GM23248 (cell line): ENCODE measurements around the gene FSTL3. TPM values are rescaled to one million over a fixed set of nuclear protein-coding genes. Genes with fewer than 3 reads are reported as not detected.

ENCODE experiments used
- DNase-seq: peaks from one replicate; pipeline ENCODE4 v3.0.0-alpha.2; 2015
- H2AFZ ChIP-seq: fragments of 200-600 bp; sonication (generic); 2 replicates; pipeline ENCODE4 v1.6.1; 2016; ENCODE audit warnings: antibody characterized with exemption
- H3F3A ChIP-seq: fragments of 200-600 bp; sonication (generic); 2 replicates; pipeline ENCODE4 v1.6.1; 2016; ENCODE audit warnings: mild to moderate bottlenecking, antibody characterized with exemption, mixed run types; ENCODE audit not compliant: insufficient read depth
- H3K27ac ChIP-seq: fragments of 200-600 bp; sonication (generic); 2 replicates; pipeline ENCODE4 v1.5.1; 2016; ENCODE audit warnings: mild to moderate bottlenecking
- H3K27me3 ChIP-seq: fragments of 200-600 bp; sonication (generic); replicated peaks from 2 replicates; pipeline ENCODE4 v1.6.1; 2016; ENCODE audit warnings: mild to moderate bottlenecking; ENCODE audit not compliant: insufficient read depth
- H3K36me3 ChIP-seq: fragments of 200-600 bp; sonication (generic); 2 replicates; pipeline ENCODE4 v1.6.1; 2016; ENCODE audit warnings: low read depth, mild to moderate bottlenecking
- H3K4me1 ChIP-seq: fragments of 200-600 bp; sonication (generic); 2 replicates; pipeline ENCODE4 v1.6.1; 2016; ENCODE audit warnings: mild to moderate bottlenecking; ENCODE audit not compliant: insufficient read depth
- H3K4me2 ChIP-seq: fragments of 200-600 bp; sonication (generic); one replicate; pipeline ENCODE4 v1.6.1; 2016; ENCODE audit warnings: mild to moderate bottlenecking; ENCODE audit not compliant: unreplicated experiment
- H3K4me3 ChIP-seq: fragments of 200-600 bp; sonication (generic); 2 replicates; pipeline ENCODE4 v1.5.1; 2016; ENCODE audit warnings: mild to moderate bottlenecking
- H3K79me2 ChIP-seq: fragments of 200-600 bp; sonication (generic); 2 replicates; pipeline ENCODE4 v1.6.1; 2016; ENCODE audit warnings: mild to moderate bottlenecking; ENCODE audit not compliant: insufficient read depth
- H3K9ac ChIP-seq: fragments of 200-600 bp; sonication (generic); 2 replicates; pipeline ENCODE4 v1.6.1; 2016; ENCODE audit warnings: mild to moderate bottlenecking
- H3K9me2 ChIP-seq: fragments of 200-600 bp; sonication (generic); 2 replicates; pipeline ENCODE4 v1.6.1; 2016; ENCODE audit warnings: mixed run types, mild to moderate bottlenecking, moderate library complexity; ENCODE audit not compliant: insufficient read depth
- H3K9me3 ChIP-seq: fragments of 200-600 bp; sonication (generic); one replicate; pipeline ENCODE4 v1.6.1; 2017; ENCODE audit warnings: low read depth
- H4K20me1 ChIP-seq: fragments of 200-600 bp; sonication (generic); 2 replicates; pipeline ENCODE4 v1.6.0; 2016; ENCODE audit not compliant: insufficient read depth
- EZH2 ChIP-seq: fragments of 200-600 bp; sonication (generic); IDR thresholded peaks from 2 replicates; pipeline ENCODE4 v1.6.1; 2018; ENCODE audit warnings: antibody characterized with exemption, mild to moderate bottlenecking; ENCODE audit not compliant: insufficient read depth, poor library complexity, severe bottlenecking
- EZH2phosphoT487 ChIP-seq: fragments of 200-600 bp; sonication (generic); IDR thresholded peaks from 2 replicates; pipeline ENCODE4 v1.6.1; 2018; ENCODE audit warnings: antibody characterized with exemption, moderate library complexity, mild to moderate bottlenecking, low read depth; ENCODE audit not compliant: insufficient read depth
- WGBS, 2 experiments: methylation state at CpG; one replicate each; pipeline ENCODE4 v1.1.6; 2015 to 2017; ENCODE audit warnings: low lambda C conversion rate in 2 of 2, low coverage in 1 of 2; ENCODE audit errors: missing lambda C conversion rate in 2 of 2; 5-methylcytosine and 5-hydroxymethylcytosine counted together
- in situ Hi-C: fragments of 300-500 bp; cut with MboI; formaldehyde crosslinking; loops from 2 replicates; pipeline ENCODE4 v1.15.0; 2020
- polyA plus RNA-seq: library from polyadenylated mRNA; unstranded; fragments of >200 nt; fragmentation: Nextera tagmentation; extraction: Ambion mirVana; gene quantifications from 2 replicates; pipeline ENCODE4 v1.2.1, GENCODE V29; 2016
- total RNA-seq: library from RNA; depleted of rRNA; stranded (reverse); fragments of >200 nt; shearing (Covaris generic); gene quantifications from 2 replicates; pipeline ENCODE4 v1.2.3, GENCODE V29; 2014

The FSTL3 gene
- total and polyA plus RNA-seq, 2 experiments from 2014 or later: 41.4 to 100 TPM

DNA sequence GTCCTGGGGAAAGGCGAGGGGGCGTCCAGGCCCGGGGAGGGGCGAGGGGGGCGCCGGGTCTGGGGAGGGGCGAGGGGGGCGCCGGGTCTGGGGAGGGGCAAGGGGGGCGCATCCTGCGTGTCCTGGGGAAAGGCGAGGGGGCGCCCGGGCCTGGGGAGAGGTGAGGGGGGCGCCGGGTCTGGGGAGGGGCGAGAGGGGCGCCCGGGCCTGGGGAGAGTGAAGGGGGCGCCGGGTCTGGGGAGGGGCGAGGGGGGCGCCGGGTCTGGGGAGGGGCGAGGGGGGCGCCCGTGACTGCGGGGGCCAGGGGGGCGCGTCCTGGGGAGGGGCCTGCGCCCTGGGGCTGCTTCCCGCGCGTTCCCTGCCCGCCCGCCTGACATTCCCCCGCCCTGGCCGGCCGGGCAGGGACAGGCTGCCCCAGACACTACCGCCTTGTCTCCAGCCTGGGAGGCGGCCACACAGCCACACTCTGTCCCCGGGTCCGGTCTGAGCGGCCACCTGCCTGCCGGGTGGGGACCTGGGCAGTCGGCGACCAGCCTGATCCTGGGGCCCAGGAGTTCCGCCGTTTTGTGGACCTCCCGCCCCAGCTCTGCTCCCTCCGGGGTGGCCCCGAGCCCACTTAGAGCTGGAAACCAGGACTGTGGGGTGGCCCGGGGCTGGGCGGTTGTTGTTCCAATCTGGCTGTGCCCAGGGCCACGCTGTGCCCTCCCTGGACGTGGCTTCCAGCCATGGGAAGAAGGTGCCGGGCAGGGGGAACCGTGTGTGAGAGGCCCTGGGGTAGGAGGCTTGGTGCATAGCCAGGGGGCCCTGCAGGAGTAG, 44.4 kb downstream of the FSTL3 start:
- no peaks in the 10 kb centered on the region for H3K79me2 ChIP-seq
- H3K4me2 ChIP-seq: no peak overlapping the region
- in situ Hi-C loops: no loop called here
- 34 to 55% methylated on average over 13 to 56 of the region's 58 CpGs for WGBS, 2 experiments
- no peak overlapping the region for H3K27ac ChIP-seq
- H3K9me2 ChIP-seq: no peaks in the 10 kb centered on the region
- H3K4me3 ChIP-seq: no peak overlapping the region
- H3K36me3 ChIP-seq: no peaks in the 10 kb centered on the region
- no peak overlapping the region for H3K9ac ChIP-seq
- H3K27me3 ChIP-seq: 0 out of 2 replicates have a peak, but pooled peaks cover 5% of the 10 kb centered on the region
- H3K9me3 ChIP-seq: no peaks in the 10 kb centered on the region
- DNase-seq: no peak
- no peak for TF ChIP-seq EZH2phosphoT487
- TF ChIP-seq EZH2: no peak
- H3F3A ChIP-seq: no peaks in the 10 kb centered on the region
- H3K4me1 ChIP-seq: no peaks in the 10 kb centered on the region
- H2AFZ ChIP-seq: no peak overlapping the region
- no peaks in the 10 kb centered on the region for H4K20me1 ChIP-seq

DNA sequence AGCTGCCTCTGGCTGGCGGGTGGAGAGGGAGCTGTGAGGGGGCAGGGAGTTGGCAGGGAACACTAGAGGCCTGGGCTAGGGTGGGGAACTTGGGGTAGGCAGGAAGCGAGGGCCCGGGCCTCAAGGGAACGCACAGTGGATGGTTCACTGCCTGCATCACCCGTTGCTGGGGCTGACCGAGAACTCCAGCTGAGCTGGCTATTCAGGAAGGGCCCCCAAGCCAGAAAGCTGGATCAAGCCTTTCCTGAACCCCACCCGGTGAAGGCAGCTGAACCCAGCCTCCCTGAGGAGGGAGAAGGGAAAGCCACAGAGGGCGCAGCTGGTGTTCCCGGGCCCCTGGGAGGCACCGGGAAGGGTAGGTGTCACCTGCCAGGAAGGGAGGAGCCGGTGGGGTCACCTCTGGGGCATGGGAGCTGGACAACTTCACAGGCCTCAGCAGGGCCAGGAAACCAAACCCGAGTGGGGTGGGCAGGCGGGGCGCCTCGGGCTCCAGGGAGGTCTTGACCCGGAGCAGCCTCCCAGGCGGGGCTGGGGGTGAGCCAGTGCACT, 46.4 kb downstream of the FSTL3 start:
- Histone ChIP-seq H3K36me3 (no peaks in the 10 kb centered on the region), H3K27me3 (0 out of 2 replicates have a peak, but pooled peaks cover 5% of the 10 kb centered on the region), H3K9me2 (no peaks in the 10 kb centered on the region), H3K4me1 (no peaks in the 10 kb centered on the region), H2AFZ (no peak overlapping the region), H4K20me1 (no peaks in the 10 kb centered on the region), H3K9ac (no peak overlapping the region), H3K4me3 (no peak overlapping the region), H3K79me2 (no peaks in the 10 kb centered on the region), H3K27ac (no peak overlapping the region), H3K4me2 (no peak overlapping the region), H3F3A (no peaks in the 10 kb centered on the region), H3K9me3 (no peaks in the 10 kb centered on the region)
- in situ Hi-C loops: no loop called here
- WGBS, 2 experiments: 51 to 59% methylated on average over 15 to 17 of the region's 17 CpGs
- no peak for TF ChIP-seq EZH2
- TF ChIP-seq EZH2phosphoT487: no peak
- DNase-seq: no peak

DNA sequence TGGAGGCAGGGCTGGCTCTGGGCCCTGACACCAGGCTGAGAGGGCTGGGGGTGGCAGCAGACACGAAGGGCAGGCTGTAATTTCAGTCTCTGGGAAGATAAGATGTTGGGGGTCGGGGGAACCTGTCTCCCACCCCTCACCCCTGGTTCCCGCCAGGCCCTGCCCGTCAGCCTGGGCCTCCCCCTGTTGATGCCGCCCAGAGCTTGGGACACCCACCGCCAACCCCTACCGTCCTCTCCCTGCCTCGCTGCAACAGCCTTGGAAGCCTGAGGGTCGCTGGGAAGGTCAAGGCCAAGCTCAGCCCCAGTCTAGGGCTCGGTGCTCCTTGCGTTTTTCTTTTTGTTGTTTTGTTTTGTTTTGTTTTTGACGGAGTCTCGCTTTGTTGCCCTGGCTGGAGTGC, 47.1 kb downstream of the FSTL3 start:
- H3F3A ChIP-seq: no peaks in the 10 kb centered on the region
- H3K4me1 ChIP-seq: no peaks in the 10 kb centered on the region
- no peaks in the 10 kb centered on the region for H3K9me3 ChIP-seq
- no peak overlapping the region for H3K9ac ChIP-seq
- H3K27ac ChIP-seq: no peak overlapping the region
- no peak for TF ChIP-seq EZH2
- TF ChIP-seq EZH2phosphoT487: no peak
- H3K4me2 ChIP-seq: no peak overlapping the region
- in situ Hi-C loops: no loop called here
- no peak overlapping the region for H2AFZ ChIP-seq
- no peaks in the 10 kb centered on the region for H4K20me1 ChIP-seq
- no peaks in the 10 kb centered on the region for H3K79me2 ChIP-seq
- no peak for DNase-seq
- H3K4me3 ChIP-seq: no peak overlapping the region
- 0 out of 2 replicates have a peak, but pooled peaks cover 5% of the 10 kb centered on the region for H3K27me3 ChIP-seq
- WGBS, 2 experiments: 63 to 72% methylated on average over 12 to 13 of the region's 13 CpGs
- no peaks in the 10 kb centered on the region for H3K9me2 ChIP-seq
- no peaks in the 10 kb centered on the region for H3K36me3 ChIP-seq

DNA sequence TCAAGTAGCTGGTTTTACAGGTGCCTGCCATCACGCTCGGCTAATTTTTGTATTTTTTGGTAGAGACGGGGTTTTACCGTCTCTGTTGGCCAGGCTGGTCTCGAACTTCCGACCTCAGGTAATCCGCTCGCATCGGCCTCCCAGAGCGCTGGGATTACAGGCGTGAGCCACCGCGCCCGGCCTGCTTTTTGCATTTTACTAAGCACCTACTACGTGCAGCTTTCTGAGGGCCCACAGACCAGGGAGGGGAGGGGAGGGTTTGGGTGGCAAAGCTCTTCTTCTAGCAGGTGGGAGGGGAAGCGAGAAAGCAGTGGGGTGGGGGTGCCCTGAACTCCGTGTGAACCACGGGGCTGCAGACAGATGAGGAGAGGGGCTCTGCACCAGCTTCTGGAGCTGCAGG, 47.5 kb downstream of the FSTL3 start:
- H3K27ac ChIP-seq: no peak overlapping the region
- DNase-seq: no peak
- no peak overlapping the region for H3K9ac ChIP-seq
- 0 out of 2 replicates have a peak, but pooled peaks cover 5% of the 10 kb centered on the region for H3K27me3 ChIP-seq
- H3K9me2 ChIP-seq: no peaks in the 10 kb centered on the region
- H3K36me3 ChIP-seq: no peaks in the 10 kb centered on the region
- H4K20me1 ChIP-seq: no peaks in the 10 kb centered on the region
- no peaks in the 10 kb centered on the region for H3K4me1 ChIP-seq
- H3K4me3 ChIP-seq: no peak overlapping the region
- no peak overlapping the region for H3K4me2 ChIP-seq
- H3F3A ChIP-seq: no peaks in the 10 kb centered on the region
- no peak for TF ChIP-seq EZH2phosphoT487
- TF ChIP-seq EZH2: no peak
- no peaks in the 10 kb centered on the region for H3K79me2 ChIP-seq
- in situ Hi-C loops: no loop called here
- no peak overlapping the region for H2AFZ ChIP-seq
- H3K9me3 ChIP-seq: no peaks in the 10 kb centered on the region
- 85 to 91% methylated on average over 14 to 18 of the region's 18 CpGs for WGBS, 2 experiments
